ENCODE data around the gene IFT172.

The IFT172 gene

DNA sequence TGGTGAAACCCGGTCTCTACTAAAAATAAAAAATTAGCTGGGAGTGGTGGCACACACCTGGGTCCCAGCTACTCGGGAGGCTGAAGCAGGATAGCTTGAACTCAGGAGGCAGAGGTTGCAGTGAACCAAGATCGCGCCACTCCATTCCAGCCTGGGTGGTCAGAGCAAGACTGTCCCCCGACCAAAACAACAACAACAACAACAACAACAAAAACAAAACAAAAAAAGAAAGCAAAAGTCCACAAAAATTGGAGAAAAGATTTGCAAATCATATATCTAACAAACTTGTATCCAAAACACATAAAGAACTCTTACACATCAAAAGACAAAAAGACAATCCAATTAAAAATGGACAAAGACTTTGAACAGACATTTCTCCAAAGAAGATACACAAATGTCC, 90.6 kb downstream of the IFT172 start:
- DNase-seq (ENCODE audit: extremely low read depth, low read depth), result no peak
- H3K4me3 ChIP-seq (replicated peaks; ENCODE audit: low read depth, low read length), result no peak overlapping the region
- TF ChIP-seq, protein P1, sequence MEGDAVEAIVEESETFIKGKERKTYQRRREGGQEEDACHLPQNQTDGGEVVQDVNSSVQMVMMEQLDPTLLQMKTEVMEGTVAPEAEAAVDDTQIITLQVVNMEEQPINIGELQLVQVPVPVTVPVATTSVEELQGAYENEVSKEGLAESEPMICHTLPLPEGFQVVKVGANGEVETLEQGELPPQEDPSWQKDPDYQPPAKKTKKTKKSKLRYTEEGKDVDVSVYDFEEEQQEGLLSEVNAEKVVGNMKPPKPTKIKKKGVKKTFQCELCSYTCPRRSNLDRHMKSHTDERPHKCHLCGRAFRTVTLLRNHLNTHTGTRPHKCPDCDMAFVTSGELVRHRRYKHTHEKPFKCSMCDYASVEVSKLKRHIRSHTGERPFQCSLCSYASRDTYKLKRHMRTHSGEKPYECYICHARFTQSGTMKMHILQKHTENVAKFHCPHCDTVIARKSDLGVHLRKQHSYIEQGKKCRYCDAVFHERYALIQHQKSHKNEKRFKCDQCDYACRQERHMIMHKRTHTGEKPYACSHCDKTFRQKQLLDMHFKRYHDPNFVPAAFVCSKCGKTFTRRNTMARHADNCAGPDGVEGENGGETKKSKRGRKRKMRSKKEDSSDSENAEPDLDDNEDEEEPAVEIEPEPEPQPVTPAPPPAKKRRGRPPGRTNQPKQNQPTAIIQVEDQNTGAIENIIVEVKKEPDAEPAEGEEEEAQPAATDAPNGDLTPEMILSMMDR (IDR thresholded peaks at IDR 0.05; ENCODE audit: low read depth, low read length, missing control alignments), result no peak

Measured in HFF-Myc (cell line).